GM18858 (cell line): ENCODE results near the gene RAB5B.
"Not testable (repeated sequence)": the region's sequence is repeated elsewhere in the genome, so short reads cannot be mapped to it uniquely, and the experiment has no call there.

Source experiments
- ATAC-seq: cut with Tn5 transposase; IDR thresholded peaks from one replicate; pipeline ENCODE4 v1.9.1; 2021; ENCODE audit not compliant: unreplicated experiment

RAB5B gene

GRCh38 chr12:55940065-55940732 is 33.7 kb upstream of the RAB5B start:
- peak; percentile 87 for ATAC-seq

DNA sequence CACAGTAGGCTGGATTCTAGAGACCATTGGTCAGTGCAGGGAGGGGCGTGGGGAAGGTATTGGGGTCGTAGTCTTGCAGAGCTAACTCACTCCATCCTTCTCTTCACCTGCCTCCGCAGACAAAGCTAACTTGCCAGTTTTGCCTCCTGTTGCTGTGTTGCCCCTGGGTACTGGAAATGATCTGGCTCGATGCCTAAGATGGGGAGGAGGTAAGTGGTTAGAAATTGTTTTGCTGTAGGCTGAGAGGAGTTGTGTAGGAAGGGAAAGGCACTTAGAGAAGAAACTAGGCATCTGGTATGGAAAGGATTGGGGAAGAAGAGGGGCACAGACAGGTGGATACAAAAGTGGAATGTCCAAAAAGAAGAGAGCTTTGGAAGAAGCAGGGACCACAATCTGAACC is 31.8 kb upstream of the RAB5B start:
- no peak for ATAC-seq

- ATAC-seq, result no peak
These were observed 31.2 kb upstream of the RAB5B start for GRCh38 chr12:55942577-55943136.

GRCh38 chr12:55946553-55946952 is 27.3 kb upstream of the RAB5B start:
- no peak for ATAC-seq

- no peak for ATAC-seq
These were observed 18.5 kb upstream of the RAB5B start for GRCh38 chr12:55955344-55955743.

DNA sequence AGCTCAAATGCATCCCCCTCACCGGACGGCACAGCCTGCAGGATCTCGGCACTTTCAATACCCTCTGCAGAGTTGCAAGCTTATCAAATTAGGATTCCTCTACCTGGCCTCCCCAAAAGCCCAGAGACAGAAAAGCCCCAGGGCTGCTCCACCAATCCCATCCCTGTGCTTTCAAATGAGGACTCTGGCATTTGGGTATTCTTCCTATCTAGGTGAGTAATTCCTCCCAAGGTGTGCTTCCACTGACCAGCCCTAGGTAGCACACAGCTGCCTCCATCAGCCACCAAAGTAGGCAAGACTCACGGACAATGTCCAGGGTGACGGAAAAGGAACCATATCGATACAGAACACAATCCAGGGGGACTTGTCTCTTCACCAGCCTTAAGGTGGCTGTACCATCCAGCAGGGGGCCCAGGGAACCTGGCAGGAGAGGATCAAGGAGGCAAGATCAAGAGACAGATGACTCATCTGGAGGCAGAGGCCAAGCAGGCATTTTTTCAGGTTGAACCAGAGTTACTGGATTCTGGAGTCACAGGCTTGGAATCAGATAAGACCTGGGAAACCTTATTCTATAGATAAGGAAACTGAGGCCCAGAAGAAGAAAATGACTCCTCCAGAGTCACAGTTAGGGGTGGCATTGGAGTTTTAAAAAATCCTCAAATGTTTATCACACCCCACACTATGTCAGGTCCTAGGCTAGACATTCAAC is 17.9 kb upstream of the RAB5B start:
- no peak for ATAC-seq

DNA sequence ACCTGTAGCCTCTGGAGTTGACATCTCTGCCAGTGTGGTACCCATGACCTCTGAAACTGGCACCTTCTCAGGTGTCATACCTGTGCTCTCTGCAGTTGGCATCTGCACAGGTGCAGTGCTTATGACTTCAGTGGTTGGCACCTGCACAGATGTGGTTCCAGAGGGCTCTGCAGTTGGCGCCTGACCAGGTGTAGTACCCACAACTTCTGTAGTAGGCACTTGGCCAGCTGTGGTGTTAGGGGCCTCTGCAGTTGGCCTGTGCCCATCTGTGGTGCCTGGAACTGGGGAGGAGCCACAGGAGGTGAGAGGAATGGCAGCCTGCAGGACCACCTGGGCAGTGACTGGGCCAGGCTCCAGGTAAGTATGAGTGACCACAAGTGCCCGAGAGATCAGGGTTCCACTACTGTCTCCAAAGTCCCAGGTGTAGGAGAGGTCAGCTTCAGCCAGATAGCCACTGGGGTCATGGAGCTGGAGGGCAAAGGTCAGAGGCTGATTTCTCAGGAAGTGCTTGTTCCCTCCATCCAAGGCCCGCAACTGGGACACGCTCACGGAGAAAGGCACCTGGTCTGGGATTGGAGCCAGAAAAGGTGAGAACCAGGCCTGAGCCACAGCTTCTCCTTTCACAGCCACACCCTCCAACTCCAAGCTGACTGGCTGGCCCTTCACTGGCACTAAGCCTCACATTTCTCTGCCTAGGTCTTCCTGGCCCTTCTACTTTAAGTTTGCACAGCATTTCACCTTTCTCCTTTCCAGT is 16.6 kb upstream of the RAB5B start:
- no peak for ATAC-seq

GRCh38 chr12:55963760-55964159 is 10.1 kb upstream of the RAB5B start:
- no peak for ATAC-seq

GRCh38 chr12:55965240-55965639 is 8.6 kb upstream of the RAB5B start:
- ATAC-seq, result no peak

DNA sequence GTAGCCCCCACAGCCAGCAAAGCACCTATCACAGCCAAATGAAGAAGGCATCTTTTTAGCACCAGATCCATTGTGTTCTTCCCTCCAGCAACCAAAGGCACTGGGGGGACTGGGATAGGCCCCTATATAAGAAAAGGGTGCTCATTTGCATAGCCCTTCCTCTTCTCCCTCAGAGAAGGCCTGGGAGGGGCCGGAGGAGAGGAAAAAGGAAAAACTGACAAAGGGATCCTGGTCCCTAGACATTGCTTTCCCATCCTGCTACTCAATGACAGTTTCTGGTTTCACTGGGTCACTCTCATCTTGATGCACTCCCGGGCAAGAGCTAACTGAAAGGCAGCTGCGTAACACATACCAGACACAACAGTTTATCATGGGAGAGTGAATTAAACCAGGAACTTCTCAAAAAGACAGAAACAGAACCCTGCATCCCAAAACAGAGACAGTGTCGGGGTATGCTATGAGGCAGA is 7.9 kb upstream of the RAB5B start, which contains the start of gene PMEL:
Gene PMEL (minus strand): TSS at position 102 of the 467 bp plus-strand sequence. CDS start 31 bp downstream, at position 71.
- ATAC-seq, result no peak

- peak; percentile 79 for ATAC-seq
These were observed 7.2 kb upstream of the RAB5B start, which contains the start of gene CDK2 for GRCh38 chr12:55966408-55967281. TSS of gene CDK2 (plus strand) at chr12:55966830. CDS start at chr12:55967009, 179 bp downstream.

DNA sequence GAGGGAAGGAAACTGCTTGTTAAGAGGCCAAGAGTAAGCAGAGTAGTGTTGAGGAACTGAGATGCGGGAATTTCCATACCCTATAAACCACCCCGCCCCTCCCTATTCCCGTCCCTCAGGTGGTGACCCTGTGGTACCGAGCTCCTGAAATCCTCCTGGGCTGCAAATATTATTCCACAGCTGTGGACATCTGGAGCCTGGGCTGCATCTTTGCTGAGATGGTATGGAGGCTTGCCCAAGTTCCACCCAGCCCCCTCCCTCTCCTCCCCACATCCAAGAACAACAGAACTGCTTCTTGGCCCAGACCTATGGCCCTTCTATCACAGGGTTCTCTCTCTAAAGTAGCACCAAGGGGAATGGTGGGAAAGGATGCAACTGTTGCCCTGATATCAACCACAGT is 4.5 kb upstream of the RAB5B start:
- ATAC-seq, result no peak

- ATAC-seq, result no peak
These were observed 3.1 kb upstream of the RAB5B start for GRCh38 chr12:55970775-55971174.

- no peak for ATAC-seq
These were observed 1.8 kb upstream of the RAB5B start for GRCh38 chr12:55972042-55972441.

- no peak for ATAC-seq
These were observed 1.4 kb upstream of the RAB5B start for GRCh38 chr12:55972456-55972855.

- no peak for ATAC-seq
These were observed 823 bp upstream of the RAB5B start for GRCh38 chr12:55972911-55973598.

DNA sequence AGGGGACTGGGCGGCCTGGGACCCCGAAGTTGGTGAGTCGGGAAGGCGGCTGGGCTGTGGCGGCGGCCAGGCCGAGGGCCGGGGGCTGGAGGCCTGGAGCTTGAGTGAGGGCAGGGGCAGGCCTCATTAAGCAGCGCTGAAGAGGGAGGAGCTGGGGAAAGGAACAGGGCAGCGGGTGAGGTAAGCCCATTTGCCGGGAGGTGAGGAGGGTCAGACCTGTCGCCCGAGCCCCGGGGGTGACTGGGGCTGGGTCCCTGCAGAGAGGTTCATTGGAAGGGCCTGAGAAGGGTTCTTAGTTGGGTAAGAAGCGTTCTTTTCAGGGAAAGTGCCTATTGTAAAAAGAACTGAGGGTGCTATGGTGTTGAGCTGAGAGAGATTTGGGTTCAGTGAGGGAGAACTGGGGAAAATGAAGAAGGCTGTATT is 441 bp downstream of the RAB5B start:
- no peak for ATAC-seq

GRCh38 chr12:55978393-55978792 is 4.5 kb downstream of the RAB5B start:
- ATAC-seq, result no peak

DNA sequence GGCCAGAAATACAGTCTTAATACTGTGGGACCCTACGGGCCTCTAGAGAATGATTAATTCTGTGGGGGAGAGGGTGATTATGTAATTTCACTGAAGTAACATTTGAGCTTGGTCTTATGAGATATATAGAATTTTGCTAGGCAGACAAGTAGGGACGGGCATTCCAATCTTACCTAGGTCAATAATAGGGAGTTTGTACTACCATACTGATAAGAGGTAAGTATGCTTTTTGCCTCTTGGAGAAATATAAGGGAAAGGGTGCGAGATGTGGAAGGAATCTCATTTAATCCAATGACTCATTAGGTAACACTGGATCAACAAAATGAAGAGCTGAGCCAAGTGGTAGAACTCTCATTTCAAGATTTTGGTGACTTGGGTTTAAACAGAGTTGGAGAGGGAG is 5.2 kb downstream of the RAB5B start:
- ATAC-seq, result no peak

- ATAC-seq, result not testable (repeated sequence)
These were observed 8.0 kb downstream of the RAB5B start for GRCh38 chr12:55981882-55982281.
